Measurements from ENCODE around the gene TNRC18. TPM values are rescaled to one million over a fixed set of nuclear protein-coding genes. Genes with fewer than 3 reads are reported as not detected.
A peak's percentile ranks its signal among the peaks of the same experiment; 100 is the strongest.
"Not testable (repeated sequence)": the region's sequence is repeated elsewhere in the genome, so short reads cannot be mapped to it uniquely, and the experiment has no call there.

TNRC18 gene
- total RNA-seq, 6 donors from 2014 or later, result 101 to 617 (median 128) TPM

GRCh38 chr7:5320391-5320790 lies 103.2 kb downstream of the TNRC18 start:
- no peak overlapping the region for H3K27ac ChIP-seq
- no peaks in the 10 kb centered on the region for H3K27me3 ChIP-seq
- ATAC-seq (ENCODE audit: low FRiP score in 2 of 2), result no peak
- H3K9me3 ChIP-seq, result peaks cover 0 to 12% (median 3%) of the 10 kb centered on the region in 4 donors
- no peak for DNase-seq
- TF ChIP-seq EP300 (IDR thresholded peaks at IDR 0.05) (no peak), CTCF (IDR thresholded peaks at IDR 0.05) (no peak), POLR2AphosphoS5 (IDR thresholded peaks at IDR 0.05) (no peak), POLR2A (IDR thresholded peaks at IDR 0.05) (no peak)
- H3K36me3 ChIP-seq, result peaks cover 24 to 97% (median 77%) of the 10 kb centered on the region in 4 donors
- H3K4me1 ChIP-seq, result no peaks in the 10 kb centered on the region
- H3K4me3 ChIP-seq, result no peak overlapping the region
- 97 to 100% methylated on average over 3 to 13 of the region's 13 CpGs for WGBS, 2 donors

DNA sequence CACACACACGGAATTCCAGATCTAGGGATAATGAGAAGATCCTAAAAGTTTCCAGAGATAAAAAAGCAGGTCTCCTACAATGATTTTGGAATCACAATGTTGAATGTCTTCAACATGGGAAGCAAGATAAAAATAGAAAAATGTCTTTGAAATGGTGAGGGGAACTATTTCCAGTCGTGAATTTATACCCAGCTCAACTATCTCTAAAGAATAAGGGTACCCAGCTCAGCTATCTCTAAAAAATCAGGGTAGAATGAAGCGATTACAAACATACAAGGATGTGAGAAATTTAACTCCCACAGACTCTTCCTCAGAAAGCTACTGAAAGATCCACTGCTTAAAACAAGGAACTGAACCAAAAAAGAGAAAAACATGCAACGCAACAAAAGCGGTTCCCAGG lies 105.0 kb downstream of the TNRC18 start:
- H3K27ac ChIP-seq; H3K4me1 ChIP-seq; H3K4me3 ChIP-seq; DNase-seq; H3K27me3 ChIP-seq; ATAC-seq (ENCODE audit: low FRiP score in 2 of 2): not testable (repeated sequence)
- H3K9me3 ChIP-seq, result peaks cover 0 to 12% (median 3%) of the 10 kb centered on the region in 4 donors
- WGBS, 2 donors, result 93 to 99% methylated on average over 5 of the region's 5 CpGs
- peaks cover 27 to 97% (median 76%) of the 10 kb centered on the region in 4 donors for H3K36me3 ChIP-seq

- Histone ChIP-seq H3K27ac (no peak overlapping the region), H3K27me3 (no peaks in the 10 kb centered on the region), H3K9me3 (peaks cover 0 to 12% (median 3%) of the 10 kb centered on the region in 4 donors), H3K36me3 (peaks cover 45 to 97% (median 87%) of the 10 kb centered on the region in 4 donors), H3K4me3 (no peak overlapping the region), H3K4me1 (no peaks in the 10 kb centered on the region)
- TF ChIP-seq POLR2A (IDR thresholded peaks at IDR 0.05) (no peak), EP300 (IDR thresholded peaks at IDR 0.05) (no peak), POLR2AphosphoS5 (IDR thresholded peaks at IDR 0.05) (no peak), CTCF (IDR thresholded peaks at IDR 0.05) (no peak)
- WGBS, 2 donors, result 97% methylated on average over 13 of the region's 14 CpGs
- DNase-seq, result no peak
- no peak for ATAC-seq (ENCODE audit: low FRiP score in 2 of 2)
Measured at GRCh38 chr7:5315761-5316160, 107.9 kb downstream of the TNRC18 start.

DNA sequence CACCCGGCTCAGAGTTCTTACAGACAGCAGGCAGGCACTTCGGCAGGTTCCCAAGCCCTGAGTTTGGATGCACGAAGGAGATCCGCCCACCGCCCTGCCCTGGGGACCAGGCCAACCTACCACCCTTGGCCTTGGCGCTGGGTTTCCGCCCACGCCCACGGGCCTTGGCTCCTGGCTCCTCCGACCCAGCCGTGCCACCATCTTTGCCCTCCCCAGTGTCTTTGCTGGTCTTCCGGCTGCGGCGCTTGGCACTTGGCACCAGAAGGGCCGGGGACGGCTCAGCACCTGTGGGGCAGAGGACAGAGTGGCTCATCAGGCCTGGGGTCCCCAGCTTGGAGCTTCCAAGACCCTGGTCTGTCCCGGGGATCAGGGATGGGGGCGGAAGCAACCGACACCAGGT lies 108.8 kb downstream of the TNRC18 start:
- DNase-seq, result peak in 1 of 2 donors; percentile 73
- Histone ChIP-seq H3K27me3 (no peaks in the 10 kb centered on the region), H3K36me3 (peaks cover 38 to 97% (median 85%) of the 10 kb centered on the region in 4 donors), H3K27ac (no peak overlapping the region), H3K4me3 (no peak overlapping the region), H3K4me1 (no peaks in the 10 kb centered on the region), H3K9me3 (peaks cover 0 to 12% (median 3%) of the 10 kb centered on the region in 4 donors)
- WGBS, 2 donors, result 90 to 93% methylated on average over 2 to 19 of the region's 19 CpGs
- ATAC-seq (ENCODE audit: low FRiP score in 2 of 2), result no peak
- TF ChIP-seq EP300 (IDR thresholded peaks at IDR 0.05), result no peak
- no peak for TF ChIP-seq CTCF (IDR thresholded peaks at IDR 0.05)
- no peak for TF ChIP-seq POLR2A (IDR thresholded peaks at IDR 0.05)
- TF ChIP-seq POLR2AphosphoS5 (IDR thresholded peaks at IDR 0.05), result no peak

GRCh38 chr7:5313076-5313885 lies 110.4 kb downstream of the TNRC18 start:
- peak in 1 of 2 donors; percentile 83 for DNase-seq

DNA sequence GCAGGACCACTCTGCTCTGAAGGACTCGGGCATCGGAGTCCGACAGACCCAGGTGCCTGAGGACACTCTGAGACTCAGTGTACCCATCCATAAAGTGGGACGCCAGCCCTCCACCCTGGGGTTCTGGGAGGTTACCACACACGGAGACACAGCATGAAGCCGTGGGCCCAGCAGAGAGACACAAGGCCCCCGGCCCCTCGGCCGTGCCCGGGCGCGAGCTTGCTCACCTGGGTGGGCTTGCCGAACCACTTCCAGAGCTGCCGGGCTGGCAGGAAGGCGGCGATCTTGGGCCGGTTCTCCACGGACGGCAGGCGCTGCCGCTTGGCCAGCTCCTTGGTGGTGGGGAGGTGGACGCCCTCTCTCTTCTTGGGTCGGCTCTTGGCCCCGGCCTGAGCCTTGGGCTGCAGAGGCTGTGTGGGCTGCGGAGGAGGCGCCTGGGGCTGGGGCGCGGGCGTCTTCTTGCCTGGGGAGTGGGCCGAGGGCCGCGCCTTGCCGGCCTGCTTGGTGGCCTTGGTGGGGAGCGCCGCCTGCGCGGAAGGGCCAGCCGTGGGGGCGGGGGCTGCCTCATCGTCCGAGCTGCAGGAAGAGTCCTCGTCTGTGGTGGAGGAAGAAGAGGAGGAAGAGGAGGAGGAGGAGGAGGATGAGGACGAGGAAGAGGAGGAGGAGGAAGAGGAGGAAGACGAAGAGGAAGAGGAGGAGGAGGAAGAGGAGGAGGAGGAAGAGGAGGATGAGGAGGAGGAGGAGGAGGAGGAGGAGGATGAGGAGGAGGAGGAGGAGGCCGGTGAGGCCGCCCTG lies 111.2 kb downstream of the TNRC18 start:
- ATAC-seq (ENCODE audit: low FRiP score in 2 of 2), result not testable (repeated sequence)
- WGBS, 2 donors, result 91 to 93% methylated on average over 17 to 32 of the region's 46 CpGs

More at GRCh38 chr7:5313076-5313885, 110.4 kb downstream of the TNRC18 start:
- not testable (repeated sequence) for H3K4me3 ChIP-seq; H3K9me3 ChIP-seq; H3K4me1 ChIP-seq; ATAC-seq (ENCODE audit: low FRiP score in 2 of 2); H3K27me3 ChIP-seq; H3K27ac ChIP-seq
- H3K36me3 ChIP-seq, result peaks cover 39 to 97% (median 81%) of the 10 kb centered on the region in 4 donors
- WGBS, 2 donors, result 92 to 93% methylated on average over 28 to 37 of the region's 48 CpGs

More for the DNA sequence above, 111.2 kb downstream of the TNRC18 start:
- not testable (repeated sequence) for H3K4me1 ChIP-seq, H3K27ac ChIP-seq, H3K9me3 ChIP-seq, H3K4me3 ChIP-seq, H3K27me3 ChIP-seq
- H3K36me3 ChIP-seq, result peaks cover 44 to 98% (median 84%) of the 10 kb centered on the region in 4 donors
- DNase-seq, result peak in 1 of 2 donors; percentile 71
